Progenitor cell of endocrine pancreas (in vitro differentiated cells): ENCODE results near the gene YWHAE. TPM values are rescaled to one million over a fixed set of nuclear protein-coding genes. Genes with fewer than 3 reads are reported as not detected.
A peak's percentile ranks its signal among the peaks of the same experiment; 100 is the strongest.

Experiments used
- DNase-seq: peaks from one replicate; pipeline ENCODE4 v3.0.0; 2021; ENCODE audit warnings: low spot score; ENCODE audit not compliant: unreplicated experiment
- H3K27ac Mint-ChIP-seq: 2 replicates; pipeline ENCODE4 v1.8.0; 2021; ENCODE audit warnings: mild to moderate bottlenecking, moderate library complexity, mixed read lengths
- H3K27me3 Mint-ChIP-seq: 2 replicates; pipeline ENCODE4 v1.8.0; 2021; ENCODE audit warnings: mixed read lengths
- H3K36me3 Mint-ChIP-seq: 2 replicates; pipeline ENCODE4 v1.8.0; 2022; ENCODE audit warnings: mixed read lengths; ENCODE audit not compliant: insufficient read depth
- H3K4me1 Mint-ChIP-seq: 2 replicates; pipeline ENCODE4 v1.8.0; 2021; ENCODE audit warnings: low read depth, mixed read lengths
- H3K4me3 Mint-ChIP-seq: 2 replicates; pipeline ENCODE4 v1.8.0; 2021; ENCODE audit warnings: low read depth, mild to moderate bottlenecking, moderate library complexity, mixed read lengths
- H3K9me3 Mint-ChIP-seq: 2 replicates; pipeline ENCODE4 v1.8.0; 2021; ENCODE audit warnings: low read depth, mixed read lengths
- total RNA-seq: library from RNA; stranded (reverse); gene quantifications from 2 replicates; pipeline ENCODE4 v1.2.1, GENCODE V29; 2021
- TF ChIP-seq, protein P1 (sequence below): fragments of 200-600 bp; sonication (generic); IDR thresholded peaks from one replicate; pipeline ENCODE4 v1.5.0; 2021; ENCODE audit warnings: antibody characterized with exemption, mild to moderate bottlenecking; ENCODE audit not compliant: unreplicated experiment

Gene YWHAE
- total RNA-seq, 1 donor from 2014 or later, result 951 TPM

DNA sequence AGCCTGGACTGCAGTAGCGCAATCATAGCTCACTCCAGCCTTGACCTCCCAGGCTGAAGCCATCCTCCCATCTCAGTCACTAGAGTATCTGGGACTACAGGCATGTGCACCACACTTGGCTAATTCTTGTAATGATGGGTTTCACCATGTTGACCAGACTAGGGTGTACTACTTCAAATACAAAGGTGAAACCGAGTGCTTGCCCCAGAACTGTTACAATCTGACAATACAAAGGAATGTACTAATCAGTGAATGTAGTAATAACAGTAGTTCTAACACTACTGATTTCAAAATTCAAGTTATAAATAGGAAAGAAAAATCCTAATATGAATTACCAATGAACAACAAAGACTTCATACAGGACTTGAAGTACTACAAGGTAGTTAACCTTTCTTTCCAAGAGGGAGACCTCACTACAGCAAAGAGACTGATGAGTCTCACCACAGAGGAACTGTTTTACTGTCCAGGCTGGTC, 31.6 kb upstream of the YWHAE start:
- Mint-ChIP-seq H3K4me1 (peaks cover 5% of the 10 kb centered on the region), H3K27me3 (no peaks in the 10 kb centered on the region), H3K4me3 (no peak overlapping the region), H3K9me3 (no peaks in the 10 kb centered on the region), H3K27ac (no peak overlapping the region), H3K36me3 (peaks cover 9% of the 10 kb centered on the region)
- TF ChIP-seq, protein P1, sequence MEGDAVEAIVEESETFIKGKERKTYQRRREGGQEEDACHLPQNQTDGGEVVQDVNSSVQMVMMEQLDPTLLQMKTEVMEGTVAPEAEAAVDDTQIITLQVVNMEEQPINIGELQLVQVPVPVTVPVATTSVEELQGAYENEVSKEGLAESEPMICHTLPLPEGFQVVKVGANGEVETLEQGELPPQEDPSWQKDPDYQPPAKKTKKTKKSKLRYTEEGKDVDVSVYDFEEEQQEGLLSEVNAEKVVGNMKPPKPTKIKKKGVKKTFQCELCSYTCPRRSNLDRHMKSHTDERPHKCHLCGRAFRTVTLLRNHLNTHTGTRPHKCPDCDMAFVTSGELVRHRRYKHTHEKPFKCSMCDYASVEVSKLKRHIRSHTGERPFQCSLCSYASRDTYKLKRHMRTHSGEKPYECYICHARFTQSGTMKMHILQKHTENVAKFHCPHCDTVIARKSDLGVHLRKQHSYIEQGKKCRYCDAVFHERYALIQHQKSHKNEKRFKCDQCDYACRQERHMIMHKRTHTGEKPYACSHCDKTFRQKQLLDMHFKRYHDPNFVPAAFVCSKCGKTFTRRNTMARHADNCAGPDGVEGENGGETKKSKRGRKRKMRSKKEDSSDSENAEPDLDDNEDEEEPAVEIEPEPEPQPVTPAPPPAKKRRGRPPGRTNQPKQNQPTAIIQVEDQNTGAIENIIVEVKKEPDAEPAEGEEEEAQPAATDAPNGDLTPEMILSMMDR, result no peak
- no peak for DNase-seq

GRCh38 chr17:1423456-1424135, 23.6 kb upstream of the YWHAE start:
- Mint-ChIP-seq H3K27me3 (no peaks in the 10 kb centered on the region), H3K4me3 (no peak overlapping the region), H3K4me1 (peaks cover 2% of the 10 kb centered on the region), H3K36me3 (peaks cover 15% of the 10 kb centered on the region), H3K27ac (peak overlapping the region; percentile 1), H3K9me3 (no peaks in the 10 kb centered on the region)
- TF ChIP-seq, protein P1, result no peak
- DNase-seq, result no peak

DNA sequence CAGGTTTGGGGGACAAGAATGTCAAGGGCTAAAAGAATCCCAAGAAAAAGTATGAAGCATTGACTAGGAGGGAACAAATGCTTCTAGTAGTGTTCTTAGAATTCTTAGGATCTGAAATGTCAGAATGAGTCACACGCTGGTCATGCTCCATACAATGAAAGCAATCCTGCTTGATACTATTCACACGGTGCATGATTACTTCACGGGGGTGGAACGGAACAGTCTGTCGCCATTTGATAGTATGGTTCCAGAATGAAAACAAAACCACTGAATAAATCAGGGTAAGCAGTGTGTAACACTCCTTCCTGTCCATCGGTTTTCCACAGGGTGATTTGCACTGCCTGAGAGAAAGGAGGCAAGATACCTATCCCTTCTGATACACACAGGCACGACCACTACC, 22.9 kb upstream of the YWHAE start:
- peaks cover 2% of the 10 kb centered on the region for H3K4me1 Mint-ChIP-seq
- H3K36me3 Mint-ChIP-seq, result peaks cover 15% of the 10 kb centered on the region
- H3K27me3 Mint-ChIP-seq, result no peaks in the 10 kb centered on the region
- TF ChIP-seq, protein P1, result no peak
- no peak overlapping the region for H3K4me3 Mint-ChIP-seq
- no peak for DNase-seq
- H3K27ac Mint-ChIP-seq, result no peak overlapping the region
- no peaks in the 10 kb centered on the region for H3K9me3 Mint-ChIP-seq

DNA sequence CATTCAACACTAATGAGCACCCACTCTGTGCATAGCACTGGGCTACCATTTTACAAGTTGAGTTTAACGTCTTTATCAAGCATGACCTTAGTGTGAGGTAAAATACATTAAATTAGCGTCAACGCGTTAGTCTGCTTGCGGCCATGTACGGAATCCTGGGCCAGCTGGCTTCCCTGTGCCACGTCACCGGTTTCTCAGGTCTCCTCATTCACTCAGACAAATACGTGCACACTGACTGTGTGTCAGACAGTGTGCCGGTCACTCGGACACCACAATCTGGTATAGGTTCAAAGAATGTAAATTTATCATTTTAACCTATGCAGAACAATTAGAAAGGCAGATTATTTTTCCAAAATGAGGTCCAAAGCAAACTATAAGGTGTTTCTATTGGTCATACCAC, 21.4 kb upstream of the YWHAE start:
- TF ChIP-seq, protein P1, result no peak
- Mint-ChIP-seq H3K4me3 (no peak overlapping the region), H3K9me3 (no peaks in the 10 kb centered on the region), H3K27ac (no peak overlapping the region), H3K36me3 (peaks cover 15% of the 10 kb centered on the region), H3K4me1 (peaks cover 2% of the 10 kb centered on the region), H3K27me3 (no peaks in the 10 kb centered on the region)
- DNase-seq, result no peak

DNA sequence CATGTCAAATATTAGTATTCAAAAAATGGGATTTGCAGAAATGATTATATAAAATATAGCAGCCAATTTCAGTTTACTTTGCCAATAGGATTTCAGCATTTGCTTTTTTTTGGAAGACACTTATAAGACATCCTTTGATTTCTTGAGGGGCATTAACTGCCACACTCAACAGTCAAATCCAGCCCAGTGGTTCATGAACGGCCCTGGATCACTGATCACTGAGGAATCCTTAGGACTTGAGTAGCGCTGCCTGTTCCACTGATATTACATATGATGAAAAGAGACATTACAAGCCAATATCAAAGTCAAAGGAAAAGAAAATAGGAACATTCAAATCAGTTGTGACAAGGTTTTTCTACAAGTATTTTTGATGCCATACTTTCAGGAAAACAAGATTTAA, 21.0 kb upstream of the YWHAE start:
- Mint-ChIP-seq H3K4me1 (peaks cover 2% of the 10 kb centered on the region), H3K27ac (no peak overlapping the region), H3K4me3 (no peak overlapping the region), H3K36me3 (peaks cover 13% of the 10 kb centered on the region), H3K9me3 (no peaks in the 10 kb centered on the region), H3K27me3 (no peaks in the 10 kb centered on the region)
- no peak for DNase-seq
- TF ChIP-seq, protein P1, result no peak
